ENCODE results near the gene SYNDIG1. TPM values are rescaled to one million over a fixed set of nuclear protein-coding genes. Genes with fewer than 3 reads are reported as not detected.
A peak's percentile ranks its signal among the peaks of the same experiment; 100 is the strongest.

SYNDIG1 gene
- polyA plus RNA-seq, 2 of the 4 experiments (the other 2 are of a cell fraction): 0.96 to 2.6 TPM

DNA sequence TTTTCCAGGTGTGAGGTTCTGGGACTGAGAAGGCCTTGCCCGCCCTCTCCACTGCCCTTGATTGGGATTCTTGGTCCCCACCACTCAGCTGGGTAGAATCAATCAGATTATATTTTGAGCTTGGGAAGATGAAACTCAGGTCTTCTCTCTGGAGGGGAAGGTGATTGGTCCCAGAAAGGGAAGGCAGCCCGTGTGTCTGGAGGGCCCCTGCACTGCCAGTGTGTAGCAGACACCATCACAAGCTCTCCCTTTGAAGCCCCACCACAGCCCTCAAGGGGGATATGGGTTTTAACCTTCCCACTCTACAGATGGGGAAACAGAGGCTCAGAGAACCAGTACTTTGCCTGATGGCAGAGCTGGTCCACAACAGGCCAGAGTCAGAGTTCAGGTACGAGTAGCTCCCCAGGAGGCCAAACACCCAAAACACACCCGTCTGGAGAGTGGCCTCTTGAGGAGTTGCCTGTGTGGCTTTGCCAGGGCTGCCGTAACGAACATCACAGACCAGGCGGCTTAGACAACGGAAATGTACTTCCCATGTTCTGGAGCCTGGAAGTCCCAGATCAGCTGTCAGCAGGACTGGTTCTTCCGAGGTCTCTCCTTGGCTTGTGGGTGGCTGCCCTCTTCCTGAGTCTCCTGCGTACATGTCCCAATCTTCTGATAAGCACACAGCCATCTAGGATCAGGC lies 205.6 kb downstream of the SYNDIG1 start:
- H3K4me2 ChIP-seq: no peak overlapping the region
- TF ChIP-seq BHLHE40 (IDR thresholded peaks at IDR 0.05; ENCODE audit: low read depth, low read length): no peak
- TF ChIP-seq, protein P1, sequence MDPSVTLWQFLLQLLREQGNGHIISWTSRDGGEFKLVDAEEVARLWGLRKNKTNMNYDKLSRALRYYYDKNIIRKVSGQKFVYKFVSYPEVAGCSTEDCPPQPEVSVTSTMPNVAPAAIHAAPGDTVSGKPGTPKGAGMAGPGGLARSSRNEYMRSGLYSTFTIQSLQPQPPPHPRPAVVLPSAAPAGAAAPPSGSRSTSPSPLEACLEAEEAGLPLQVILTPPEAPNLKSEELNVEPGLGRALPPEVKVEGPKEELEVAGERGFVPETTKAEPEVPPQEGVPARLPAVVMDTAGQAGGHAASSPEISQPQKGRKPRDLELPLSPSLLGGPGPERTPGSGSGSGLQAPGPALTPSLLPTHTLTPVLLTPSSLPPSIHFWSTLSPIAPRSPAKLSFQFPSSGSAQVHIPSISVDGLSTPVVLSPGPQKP (IDR thresholded peaks at IDR 0.05; ENCODE audit: low read depth, low read length): no peak
- TF ChIP-seq FOSL2 (IDR thresholded peaks at IDR 0.05): no peak
- no peak for TF ChIP-seq FOSL2 (CRISPR knock-in tag; IDR thresholded peaks at IDR 0.05)
- no peak for TF ChIP-seq ESRRA (IDR thresholded peaks at IDR 0.05; ENCODE audit: borderline replicate concordance, low read length)
- TF ChIP-seq POLR2AphosphoS2 (conservative IDR thresholded peaks at IDR 0.05; ENCODE audit: low read length): no peak
- no peak for TF ChIP-seq ATOH8 (CRISPR knock-in tag; IDR thresholded peaks at IDR 0.05; ENCODE audit: low read depth)
- no peak for TF ChIP-seq KDM1A (IDR thresholded peaks at IDR 0.05; ENCODE audit: low read depth)
- TF ChIP-seq FOSB (CRISPR knock-in tag; IDR thresholded peaks at IDR 0.05): no peak
- TF ChIP-seq RCOR1 (IDR thresholded peaks at IDR 0.05; ENCODE audit: low read depth, low read length): no peak
- TF ChIP-seq TFCP2L1 (CRISPR knock-in tag; IDR thresholded peaks at IDR 0.05): no peak
- TF ChIP-seq MAZ (IDR thresholded peaks at IDR 0.05; ENCODE audit: borderline replicate concordance, low read depth, low read length): no peak
- no peak for TF ChIP-seq MAFK (IDR thresholded peaks at IDR 0.05; ENCODE audit: partially characterized antibody)
- TF ChIP-seq RARB (CRISPR knock-in tag; IDR thresholded peaks at IDR 0.05): no peak
- TF ChIP-seq RNF2 (IDR thresholded peaks at IDR 0.05; ENCODE audit: borderline replicate concordance, low read depth): no peak
- TF ChIP-seq ZNF302 (CRISPR knock-in tag; IDR thresholded peaks at IDR 0.05): no peak
- no peak for TF ChIP-seq PHF8 (IDR thresholded peaks at IDR 0.05; ENCODE audit: borderline replicate concordance, low read depth)
- no peak for TF ChIP-seq EHMT2 (IDR thresholded peaks at IDR 0.05; ENCODE audit: low read depth)
- TF ChIP-seq ZSCAN20 (CRISPR knock-in tag; IDR thresholded peaks at IDR 0.05): no peak
- DNase-seq (ENCODE audit: low read depth in 1 of 2, low spot score in 1 of 2) (no peak), ATAC-seq (no peak), FAIRE-seq (no peak)
- H3K4me1 ChIP-seq: peaks cover 27% of the 10 kb centered on the region
- no peaks in the 10 kb centered on the region for H3K9me3 ChIP-seq
- 81% methylated on average over 10 of the region's 10 CpGs for WGBS (ENCODE audit: missing lambda C conversion rate)
- CTCF ChIA-PET: interaction anchor here (1.1 to 3.0 kb wide), 4 partner anchors 10 to 157 kb away, joined by 3 to 14 read pairs (median 4); no protein-coding TSS in a partner anchor
- H3K27ac ChIP-seq: peak overlapping the region in 1 of 2 experiments; percentile 89; a peak in 4 of 6 replicates
- no peak overlapping the region for H3K4me3 ChIP-seq
- POLR2A ChIA-PET: no interaction called here

- Histone ChIP-seq H3K4me3 (no peak overlapping the region), H3K9me3 (no peaks in the 10 kb centered on the region), H3K27ac (no peak overlapping the region; a peak in 1 of 6 replicates), H3K4me1 (peaks cover 26% of the 10 kb centered on the region), H3K4me2 (no peak overlapping the region)
- FAIRE-seq (no peak), ATAC-seq (no peak), DNase-seq (ENCODE audit: low read depth in 1 of 2, low spot score in 1 of 2) (no peak)
- ChIA-PET POLR2A (no interaction called here), CTCF (interaction anchor here (1.1 kb wide), 2 partner anchors 11 to 35 kb away, joined by 3 to 4 read pairs; no protein-coding TSS in a partner anchor)
- TF ChIP-seq ZFP36 (IDR thresholded peaks at IDR 0.05; ENCODE audit: borderline replicate concordance, partially characterized antibody) (no peak), CHD4 (IDR thresholded peaks at IDR 0.05; ENCODE audit: borderline replicate concordance) (no peak), ZC3H11A (IDR thresholded peaks at IDR 0.05) (no peak)
- 81% methylated on average over 8 of the region's 8 CpGs for WGBS (ENCODE audit: missing lambda C conversion rate)
Measured at GRCh38 chr20:24675651-24676352, 206.4 kb downstream of the SYNDIG1 start.
